B cell (primary cell): ENCODE measurements around the gene COQ7. TPM values are rescaled to one million over a fixed set of nuclear protein-coding genes. Genes with fewer than 3 reads are reported as not detected.

Source experiments
- ATAC-seq: fragments of 200-7000 bp; cut with Tn5 transposase; one replicate; pipeline ENCODE4 v1.10.0; 2021; ENCODE audit warnings: low read depth, mild to moderate bottlenecking, moderate number of reproducible peaks, moderate library complexity
- CTCF ChIA-PET: fragments of 350-600 bp; sonication (Branson Sonifier 250); formaldehyde crosslinking; loops from one replicate; lab custom pipeline; 2021; ENCODE audit warnings: antibody characterized with exemption, inconsistent platforms; lab: Charles Lee
- POLR2A ChIA-PET: fragments of 350-600 bp; sonication (Branson Sonifier 250); formaldehyde crosslinking; loops from one replicate; lab custom pipeline; 2021; ENCODE audit warnings: antibody characterized with exemption; lab: Charles Lee
- DNase-seq: peaks from one replicate; pipeline ENCODE4 v3.0.0; 2013
- H2AFZ ChIP-seq: 2 replicates; pipeline ENCODE4 v1.6.1; 2012; ENCODE audit warnings: mild to moderate bottlenecking, low read depth, low read length; ENCODE audit not compliant: insufficient read depth, poor library complexity, severe bottlenecking
- H3K27ac ChIP-seq, 2 donors: 1 replicate in 1 of 2; 2 replicates in 1 of 2; pipeline ENCODE4 v1.5.1; 2012 to 2013; ENCODE audit warnings: low read length in 2 of 2, mild to moderate bottlenecking in 2 of 2, moderate library complexity in 1 of 2
- H3K27me3 ChIP-seq, 4 experiments: fragments of 200-600 bp in 1 of 4; sonication (generic) in 1 of 4; replicated peaks in 1 of 4; 1 replicate in 2 of 4; 2 replicates in 2 of 4; pipeline versions ENCODE4 v1.6.1 to v1.7.0; 2013 to 2016; ENCODE audit warnings: low read length in 3 of 4, mild to moderate bottlenecking in 2 of 4, mixed read lengths in 1 of 4, moderate library complexity in 1 of 4; ENCODE audit not compliant: insufficient read depth in 4 of 4, control insufficient read depth in 3 of 4; ENCODE audit errors: control extremely low read depth in 1 of 4
- H3K36me3 ChIP-seq, 2 experiments: replicated peaks in 1 of 2; 1 replicate in 1 of 2; 2 replicates in 1 of 2; pipeline versions ENCODE4 v1.6.1 to v1.7.1; 2013; ENCODE audit warnings: low read length in 1 of 2; ENCODE audit not compliant: insufficient read depth in 2 of 2, control insufficient read depth in 1 of 2; ENCODE audit errors: control extremely low read depth in 1 of 2, extremely low read depth in 1 of 2
- H3K4me1 ChIP-seq, 2 donors: fragments of 200-600 bp in 1 of 2; sonication (generic) in 1 of 2; 1 replicate in 1 of 2; 2 replicates in 1 of 2; pipeline versions ENCODE4 v1.5.1 to v1.6.1; 2013 to 2017; ENCODE audit warnings: low read length in 2 of 2; ENCODE audit not compliant: control insufficient read depth in 2 of 2, insufficient read depth in 2 of 2
- H3K4me2 ChIP-seq: replicated peaks from 2 replicates; pipeline ENCODE3; 2012; ENCODE audit warnings: mild to moderate bottlenecking, low read depth, low read length; ENCODE audit not compliant: poor library complexity, severe bottlenecking
- H3K4me3 ChIP-seq, 5 experiments: fragments of 200-600 bp in 1 of 5; sonication (generic) in 1 of 5; 1 replicate in 3 of 5; 2 replicates in 2 of 5; pipeline versions ENCODE4 v1.5.1 to v1.7.0; 2011 to 2016; ENCODE audit warnings: low read length in 4 of 5, mild to moderate bottlenecking in 4 of 5, low read depth in 2 of 5, control low read depth in 1 of 5, moderate library complexity in 1 of 5; ENCODE audit not compliant: insufficient read depth in 1 of 5; ENCODE audit errors: control extremely low read depth in 1 of 5, extremely low read depth in 1 of 5
- H3K79me2 ChIP-seq: fragments of 200-600 bp; sonication (generic); one replicate; pipeline ENCODE4 v1.6.0; 2016; ENCODE audit warnings: low read length; ENCODE audit not compliant: control insufficient read depth, insufficient read depth
- H3K9ac ChIP-seq: fragments of 200-600 bp; sonication (generic); 2 replicates; pipeline ENCODE4 v1.6.1; 2017; ENCODE audit warnings: mild to moderate bottlenecking, low read length, moderate library complexity
- H3K9me3 ChIP-seq, 3 donors: one replicate each; pipeline versions ENCODE4 v1.6.1 to v1.7.1; 2013; ENCODE audit warnings: low read length in 2 of 3; ENCODE audit not compliant: control insufficient read depth in 2 of 3, insufficient read depth in 1 of 3; ENCODE audit errors: control extremely low read depth in 1 of 3
- H4K20me1 ChIP-seq: 2 replicates; pipeline ENCODE4 v1.6.0; 2012; ENCODE audit warnings: mild to moderate bottlenecking, low read length; ENCODE audit not compliant: insufficient read depth, control insufficient read depth, poor library complexity, severe bottlenecking
- H3K27ac Mint-ChIP-seq: one replicate; pipeline ENCODE4 v1.8.0; 2021; ENCODE audit warnings: mixed read lengths
- H3K27me3 Mint-ChIP-seq: one replicate; pipeline ENCODE4 v1.8.0; 2021; ENCODE audit warnings: mixed read lengths
- H3K4me1 Mint-ChIP-seq: one replicate; pipeline ENCODE4 v1.8.0; 2021; ENCODE audit warnings: mixed read lengths
- H3K4me3 Mint-ChIP-seq: one replicate; pipeline ENCODE4 v1.8.0; 2021; ENCODE audit warnings: mixed read lengths
- H3K9me3 Mint-ChIP-seq: one replicate; pipeline ENCODE4 v1.8.0; 2022; ENCODE audit warnings: mixed read lengths; ENCODE audit not compliant: insufficient read depth
- EZH2 ChIP-seq: IDR thresholded peaks from 2 replicates; pipeline ENCODE4 v1.6.1; 2012; ENCODE audit warnings: borderline replicate concordance, low read depth, mild to moderate bottlenecking, moderate library complexity, low read length; ENCODE audit not compliant: insufficient read depth, poor library complexity, severe bottlenecking
- WGBS: methylation state at CpG from one replicate; pipeline ENCODE4 v1.1.5; 2013; ENCODE audit warnings: missing lambda C conversion rate; ENCODE audit not compliant: insufficient coverage; 5-methylcytosine and 5-hydroxymethylcytosine counted together
- intact Hi-C: fragments of 100-400 bp; cut with micrococcal nuclease; formaldehyde crosslinking; loops from one replicate; pipeline ENCODE4 v1.10.0; 2022
- polyA plus RNA-seq: library from polyadenylated mRNA; depleted of rRNA; stranded (reverse); fragments of >200 nt; gene quantifications from 2 replicates; pipeline ENCODE4 v1.2.3, GENCODE V29; 2012
- total RNA-seq, 2 donors: library from RNA; stranded (reverse); fragments of 120-200 nt in 1 of 2; gene quantifications; 1 replicate in 1 of 2; 2 replicates in 1 of 2; pipeline versions ENCODE4 v1.2.3 to v1.2.4, GENCODE V29; 2013 to 2022
- TF ChIP-seq, protein P1 (sequence below): fragments of 200-600 bp; IDR thresholded peaks from one replicate; pipeline ENCODE4 v1.8.0; 2022; ENCODE audit warnings: antibody characterized with exemption, mild to moderate bottlenecking

COQ7 gene
- total and polyA plus RNA-seq, 2 donors (not counting 1 experiment from before 2014, with no cell fraction given): 8.1 to 19.4 TPM

- no peaks in the 10 kb centered on the region for H3K36me3 ChIP-seq
- POLR2A ChIA-PET: interaction anchor here (1.0 to 1.2 kb wide), 2 partner anchors 23 to 36 kb away, joined by 3 to 4 read pairs; no protein-coding TSS in a partner anchor
Measured at GRCh38 chr16:19094542-19095365, 27.3 kb downstream of the COQ7 start.

More at GRCh38 chr16:19094542-19095365, 27.3 kb downstream of the COQ7 start:
- Mint-ChIP-seq H3K4me1 (peaks cover 11% of the 10 kb centered on the region), H3K9me3 (peaks cover 12% of the 10 kb centered on the region), H3K4me3 (no peak overlapping the region), H3K27ac (no peak overlapping the region), H3K27me3 (no peaks in the 10 kb centered on the region)
- DNase-seq (no peak), ATAC-seq (peak; percentile 24)
- 70% methylated on average over 5 of the region's 11 CpGs for WGBS
- Histone ChIP-seq H3K4me1 (no peaks in the 10 kb centered on the region), H3K27ac (no peak overlapping the region), H3K27me3 (no peaks in the 10 kb centered on the region), H3K9ac (no peak overlapping the region), H3K4me3 (no peak overlapping the region), H4K20me1 (no peaks in the 10 kb centered on the region), H2AFZ (peak overlapping the region; percentile 29), H3K9me3 (peaks cover 0 to 8% (median 5%) of the 10 kb centered on the region in 3 donors), H3K79me2 (no peaks in the 10 kb centered on the region), H3K4me2 (no peak overlapping the region)
- TF ChIP-seq, protein P1, sequence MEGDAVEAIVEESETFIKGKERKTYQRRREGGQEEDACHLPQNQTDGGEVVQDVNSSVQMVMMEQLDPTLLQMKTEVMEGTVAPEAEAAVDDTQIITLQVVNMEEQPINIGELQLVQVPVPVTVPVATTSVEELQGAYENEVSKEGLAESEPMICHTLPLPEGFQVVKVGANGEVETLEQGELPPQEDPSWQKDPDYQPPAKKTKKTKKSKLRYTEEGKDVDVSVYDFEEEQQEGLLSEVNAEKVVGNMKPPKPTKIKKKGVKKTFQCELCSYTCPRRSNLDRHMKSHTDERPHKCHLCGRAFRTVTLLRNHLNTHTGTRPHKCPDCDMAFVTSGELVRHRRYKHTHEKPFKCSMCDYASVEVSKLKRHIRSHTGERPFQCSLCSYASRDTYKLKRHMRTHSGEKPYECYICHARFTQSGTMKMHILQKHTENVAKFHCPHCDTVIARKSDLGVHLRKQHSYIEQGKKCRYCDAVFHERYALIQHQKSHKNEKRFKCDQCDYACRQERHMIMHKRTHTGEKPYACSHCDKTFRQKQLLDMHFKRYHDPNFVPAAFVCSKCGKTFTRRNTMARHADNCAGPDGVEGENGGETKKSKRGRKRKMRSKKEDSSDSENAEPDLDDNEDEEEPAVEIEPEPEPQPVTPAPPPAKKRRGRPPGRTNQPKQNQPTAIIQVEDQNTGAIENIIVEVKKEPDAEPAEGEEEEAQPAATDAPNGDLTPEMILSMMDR: no peak
- no peak for TF ChIP-seq EZH2
- CTCF ChIA-PET: interaction anchor here (0.6 to 2.4 kb wide), 9 partner anchors 9 to 408 kb away, joined by 3 to 13 read pairs (median 3); no protein-coding TSS in a partner anchor
- intact Hi-C loops: no loop called here
